ENCODE results near the gene TJP3.

TJP3 gene

DNA sequence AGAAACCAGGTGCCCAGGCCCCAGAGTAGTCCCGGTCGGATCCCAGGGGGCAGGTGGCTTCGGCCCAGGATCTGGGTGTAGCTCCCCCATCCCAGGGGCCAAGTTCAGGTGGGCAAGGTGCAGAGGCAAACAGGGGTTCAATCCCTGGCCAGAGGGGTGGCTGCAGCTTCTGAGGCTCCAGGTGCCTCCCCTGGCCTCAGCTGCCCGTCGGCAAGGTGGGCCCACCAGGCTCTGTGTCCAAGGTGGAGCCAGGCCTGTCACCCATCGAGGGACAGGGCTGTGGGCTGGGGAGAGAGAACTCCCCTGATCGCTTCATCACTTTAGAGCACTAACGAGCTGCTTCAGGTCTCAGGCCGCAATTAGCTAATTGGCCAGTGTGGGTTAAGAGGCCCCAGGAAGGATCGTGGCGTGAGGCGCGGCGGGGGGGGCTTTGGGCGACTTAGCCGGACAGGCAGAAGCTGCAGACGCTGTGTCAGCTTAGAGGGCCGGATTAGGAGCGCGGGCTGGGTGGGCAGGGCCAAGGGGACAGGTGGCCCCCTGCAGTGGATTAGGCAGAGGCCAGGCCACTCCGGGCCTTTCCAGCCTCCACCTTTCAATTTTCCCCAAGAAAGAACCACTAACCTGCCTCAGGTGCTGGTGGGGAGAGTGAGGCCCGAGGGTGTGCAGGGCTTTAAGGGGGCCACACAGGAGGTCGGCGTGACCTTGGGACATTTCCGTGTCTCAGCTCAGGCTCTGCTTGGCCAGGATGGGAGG lies 66.6 kb downstream of the TJP3 start:
- TF ChIP-seq POLR2A (IDR thresholded peaks at IDR 0.05; ENCODE audit: extremely low read depth, insufficient read length) (no peak), MYC (IDR thresholded peaks at IDR 0.05; ENCODE audit: low read depth, low read length) (no peak)
- TF ChIP-seq, protein P1, sequence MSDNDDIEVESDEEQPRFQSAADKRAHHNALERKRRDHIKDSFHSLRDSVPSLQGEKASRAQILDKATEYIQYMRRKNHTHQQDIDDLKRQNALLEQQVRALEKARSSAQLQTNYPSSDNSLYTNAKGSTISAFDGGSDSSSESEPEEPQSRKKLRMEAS (IDR thresholded peaks at IDR 0.05; ENCODE audit: low read depth, low read length) = no peak
- TF ChIP-seq, protein P2, sequence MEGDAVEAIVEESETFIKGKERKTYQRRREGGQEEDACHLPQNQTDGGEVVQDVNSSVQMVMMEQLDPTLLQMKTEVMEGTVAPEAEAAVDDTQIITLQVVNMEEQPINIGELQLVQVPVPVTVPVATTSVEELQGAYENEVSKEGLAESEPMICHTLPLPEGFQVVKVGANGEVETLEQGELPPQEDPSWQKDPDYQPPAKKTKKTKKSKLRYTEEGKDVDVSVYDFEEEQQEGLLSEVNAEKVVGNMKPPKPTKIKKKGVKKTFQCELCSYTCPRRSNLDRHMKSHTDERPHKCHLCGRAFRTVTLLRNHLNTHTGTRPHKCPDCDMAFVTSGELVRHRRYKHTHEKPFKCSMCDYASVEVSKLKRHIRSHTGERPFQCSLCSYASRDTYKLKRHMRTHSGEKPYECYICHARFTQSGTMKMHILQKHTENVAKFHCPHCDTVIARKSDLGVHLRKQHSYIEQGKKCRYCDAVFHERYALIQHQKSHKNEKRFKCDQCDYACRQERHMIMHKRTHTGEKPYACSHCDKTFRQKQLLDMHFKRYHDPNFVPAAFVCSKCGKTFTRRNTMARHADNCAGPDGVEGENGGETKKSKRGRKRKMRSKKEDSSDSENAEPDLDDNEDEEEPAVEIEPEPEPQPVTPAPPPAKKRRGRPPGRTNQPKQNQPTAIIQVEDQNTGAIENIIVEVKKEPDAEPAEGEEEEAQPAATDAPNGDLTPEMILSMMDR (IDR thresholded peaks at IDR 0.05; ENCODE audit: low read depth, low read length) = no peak
- no peak for DNase-seq (ENCODE audit: low read depth)
- no peak overlapping the region for H3K4me3 ChIP-seq (ENCODE audit: low read depth, low read length)

DNA sequence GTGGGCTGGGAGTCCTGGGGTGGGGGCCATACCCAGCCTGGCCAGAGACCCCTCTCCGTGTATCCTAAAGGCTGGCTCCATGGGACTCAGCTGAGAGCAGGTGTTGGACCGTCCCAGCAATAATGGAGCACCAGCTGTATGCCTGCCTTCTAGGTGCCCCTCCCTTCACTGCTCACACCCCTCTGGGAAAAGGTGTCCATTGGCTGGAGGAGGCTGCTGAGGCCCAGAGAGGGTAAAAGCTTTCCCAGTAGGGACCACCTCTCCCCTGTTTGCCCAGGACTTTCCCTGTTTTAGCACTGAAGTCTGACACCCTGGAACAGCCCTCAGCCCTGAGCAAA lies 67.2 kb downstream of the TJP3 start:
- DNase-seq (ENCODE audit: low read depth) = no peak
- TF ChIP-seq POLR2A (IDR thresholded peaks at IDR 0.05; ENCODE audit: extremely low read depth, insufficient read length) = no peak
- TF ChIP-seq, protein P2 (IDR thresholded peaks at IDR 0.05; ENCODE audit: low read depth, low read length) = no peak
- TF ChIP-seq, protein P1 (IDR thresholded peaks at IDR 0.05; ENCODE audit: low read depth, low read length) = no peak
- TF ChIP-seq MYC (IDR thresholded peaks at IDR 0.05; ENCODE audit: low read depth, low read length) = no peak
- no peak overlapping the region for H3K4me3 ChIP-seq (ENCODE audit: low read depth, low read length)

DNA sequence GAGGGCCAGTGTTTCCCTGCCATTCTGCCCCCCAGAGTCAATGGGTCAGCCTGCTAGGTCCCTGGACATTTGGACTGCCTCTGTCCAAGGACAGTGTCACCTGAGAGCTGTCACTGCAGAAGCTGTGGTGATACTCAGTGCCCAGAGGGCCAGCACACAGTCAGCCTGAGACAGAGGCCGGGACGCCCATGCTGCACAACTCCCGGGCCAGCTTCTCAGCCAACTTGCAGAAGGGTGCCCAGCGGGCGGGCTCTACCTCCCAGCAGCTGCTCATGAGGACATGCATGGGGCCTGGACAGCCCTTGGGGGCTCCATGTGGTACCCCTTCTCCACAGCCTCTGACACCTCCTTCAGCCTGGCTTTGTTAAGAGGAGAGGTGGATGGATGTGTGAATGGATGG lies 67.6 kb downstream of the TJP3 start:
- DNase-seq (ENCODE audit: low read depth) = no peak
- H3K4me3 ChIP-seq (ENCODE audit: low read depth, low read length) = no peak overlapping the region
- TF ChIP-seq POLR2A (IDR thresholded peaks at IDR 0.05; ENCODE audit: extremely low read depth, insufficient read length) (no peak), MYC (IDR thresholded peaks at IDR 0.05; ENCODE audit: low read depth, low read length) (no peak)
- TF ChIP-seq, protein P2 (IDR thresholded peaks at IDR 0.05; ENCODE audit: low read depth, low read length) = no peak
- TF ChIP-seq, protein P1 (IDR thresholded peaks at IDR 0.05; ENCODE audit: low read depth, low read length) = no peak

DNA sequence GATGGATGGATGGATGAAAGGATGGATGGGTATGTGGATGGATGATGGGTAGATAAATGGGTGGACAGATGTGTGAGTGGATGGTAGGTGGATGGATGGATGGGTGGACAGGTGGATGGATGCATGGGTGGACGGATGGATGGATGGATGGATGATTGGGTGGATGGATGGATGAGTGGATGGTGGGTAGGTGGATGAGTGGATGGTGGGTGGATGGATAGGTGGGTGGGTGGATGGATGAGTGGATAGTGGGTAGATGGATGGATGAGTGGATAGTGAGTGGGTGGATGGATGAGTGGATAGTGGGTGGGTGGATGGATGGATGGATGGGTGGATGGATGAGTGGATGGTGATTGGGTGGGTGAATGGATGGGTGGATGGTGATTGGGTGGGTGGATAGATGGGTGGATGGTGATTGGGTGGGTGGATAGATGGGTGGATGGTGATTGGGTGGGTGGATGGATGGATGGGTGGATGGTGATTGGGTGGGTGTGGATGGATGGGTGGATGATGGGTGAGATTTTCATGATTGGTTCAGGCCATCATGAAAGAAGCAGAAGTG lies 68.4 kb downstream of the TJP3 start:
- no peak for DNase-seq (ENCODE audit: low read depth)
- H3K4me3 ChIP-seq (ENCODE audit: low read depth, low read length) = no peak overlapping the region
- TF ChIP-seq POLR2A (IDR thresholded peaks at IDR 0.05; ENCODE audit: extremely low read depth, insufficient read length) (no peak), MYC (IDR thresholded peaks at IDR 0.05; ENCODE audit: low read depth, low read length) (no peak)
- TF ChIP-seq, protein P1 (IDR thresholded peaks at IDR 0.05; ENCODE audit: low read depth, low read length) = no peak
- TF ChIP-seq, protein P2 (IDR thresholded peaks at IDR 0.05; ENCODE audit: low read depth, low read length) = no peak

DNA sequence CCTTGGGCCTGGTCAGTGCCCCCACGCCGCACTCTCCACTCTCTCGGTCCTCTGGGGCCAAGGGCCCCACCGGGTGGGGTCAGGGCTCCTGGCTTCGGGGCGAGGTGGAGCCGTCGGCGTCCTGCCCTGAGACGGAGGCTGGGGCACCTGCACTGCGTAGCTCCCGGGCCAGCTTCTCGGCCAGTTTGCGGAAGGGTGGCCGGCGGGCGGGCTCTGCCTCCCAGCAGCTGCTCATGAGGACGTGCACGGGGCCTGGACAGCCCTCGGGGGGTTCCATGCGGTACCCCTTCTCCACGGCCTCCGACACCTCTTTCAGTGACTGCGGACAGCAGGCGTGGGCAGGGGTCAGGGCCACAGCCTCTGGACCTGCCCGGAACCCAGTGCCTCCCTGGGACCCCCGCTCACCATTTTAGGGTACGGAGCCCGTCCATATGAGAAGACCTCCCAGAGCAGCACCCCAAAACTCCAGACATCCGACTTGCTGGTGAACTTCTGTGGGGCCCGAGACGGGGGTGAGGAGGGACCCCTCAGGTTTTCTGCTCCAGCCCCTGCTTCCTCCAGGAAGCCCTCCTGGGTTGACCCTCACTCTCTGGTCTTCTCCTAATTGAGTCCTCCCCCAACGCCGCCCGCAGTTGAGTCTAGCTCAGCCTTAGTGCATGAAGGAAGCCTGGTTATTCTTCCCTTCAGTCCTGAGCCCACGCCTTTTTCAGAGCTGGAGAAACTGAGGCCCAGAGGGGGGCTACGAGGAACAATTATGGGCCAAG lies 70.1 kb downstream of the TJP3 start:
- H3K4me3 ChIP-seq (ENCODE audit: low read depth, low read length) = no peak overlapping the region
- TF ChIP-seq, protein P1 (IDR thresholded peaks at IDR 0.05; ENCODE audit: low read depth, low read length) = no peak
- TF ChIP-seq, protein P2 (IDR thresholded peaks at IDR 0.05; ENCODE audit: low read depth, low read length) = no peak
- no peak for TF ChIP-seq MYC (IDR thresholded peaks at IDR 0.05; ENCODE audit: low read depth, low read length)
- TF ChIP-seq POLR2A (IDR thresholded peaks at IDR 0.05; ENCODE audit: extremely low read depth, insufficient read length) = no peak
- DNase-seq (ENCODE audit: low read depth) = no peak
